Naive thymus-derived CD4-positive, alpha-beta T cell (primary cell): ENCODE data around the gene ANP32A. TPM values are rescaled to one million over a fixed set of nuclear protein-coding genes. Genes with fewer than 3 reads are reported as not detected.

Source experiments
- ATAC-seq: fragments of 150-1000 bp; cut with Tn5 transposase; 2 replicates; pipeline ENCODE4 v1.10.0; 2021; ENCODE audit warnings: mild to moderate bottlenecking, moderate library complexity
- CTCF ChIA-PET: fragments of 350-600 bp; sonication (Branson Sonifier 250); formaldehyde crosslinking; loops from one replicate; lab custom pipeline; 2021; ENCODE audit warnings: antibody characterized with exemption; lab: Charles Lee
- POLR2A ChIA-PET: fragments of 350-600 bp; sonication (Branson Sonifier 250); formaldehyde crosslinking; loops from one replicate; lab custom pipeline; 2021; ENCODE audit warnings: antibody characterized with exemption, inconsistent platforms; lab: Charles Lee
- DNase-seq, 9 donors: peaks; one replicate each; pipeline versions ENCODE4 v3.0.0 to v3.0.0-alpha.2; 2020 to 2022; ENCODE audit warnings: mixed read lengths in 1 of 9
- H3K27ac ChIP-seq: one replicate; pipeline ENCODE4 v1.7.0; 2013; ENCODE audit warnings: mild to moderate bottlenecking, low read depth, low read length, moderate library complexity
- H3K27me3 ChIP-seq, 2 donors: one replicate each; pipeline ENCODE4 v1.7.0; 2013; ENCODE audit warnings: low read length in 2 of 2, mild to moderate bottlenecking in 2 of 2, moderate library complexity in 2 of 2; ENCODE audit not compliant: control insufficient read depth in 2 of 2, insufficient read depth in 2 of 2
- H3K36me3 ChIP-seq, 3 experiments: 1 replicate in 2 of 3; 2 replicates in 1 of 3; pipeline ENCODE4 v1.7.0; 2013; ENCODE audit warnings: low read length in 3 of 3, mild to moderate bottlenecking in 3 of 3, moderate library complexity in 1 of 3; ENCODE audit not compliant: insufficient read depth in 3 of 3, control insufficient read depth in 2 of 3
- H3K4me1 ChIP-seq, 2 donors: one replicate each; pipeline ENCODE4 v1.7.0; 2013; ENCODE audit warnings: low read length in 2 of 2, mild to moderate bottlenecking in 2 of 2, moderate library complexity in 1 of 2; ENCODE audit not compliant: control insufficient read depth in 2 of 2, insufficient read depth in 2 of 2
- H3K4me3 ChIP-seq: 2 replicates; pipeline ENCODE4 v1.7.0; 2013; ENCODE audit warnings: mild to moderate bottlenecking, low read length
- H3K9me3 ChIP-seq, 3 experiments: 1 replicate in 2 of 3; 2 replicates in 1 of 3; pipeline ENCODE4 v1.7.0; 2013; ENCODE audit warnings: low read length in 3 of 3; ENCODE audit not compliant: control insufficient read depth in 2 of 3
- H3K27ac Mint-ChIP-seq, 9 donors: one replicate each; pipeline ENCODE4 v1.8.0; 2020 to 2022; ENCODE audit warnings: mixed read lengths in 9 of 9, mild to moderate bottlenecking in 8 of 9, moderate library complexity in 5 of 9, inconsistent platforms in 2 of 9
- H3K27me3 Mint-ChIP-seq, 5 donors: one replicate each; pipeline ENCODE4 v1.8.0; 2021 to 2022; ENCODE audit warnings: mixed read lengths in 5 of 5, mild to moderate bottlenecking in 1 of 5
- H3K36me3 Mint-ChIP-seq, 5 donors: one replicate each; pipeline ENCODE4 v1.8.0; 2020 to 2022; ENCODE audit warnings: mixed read lengths in 5 of 5, mild to moderate bottlenecking in 3 of 5, inconsistent platforms in 1 of 5
- H3K4me1 Mint-ChIP-seq, 7 donors: one replicate each; pipeline ENCODE4 v1.8.0; 2020 to 2022; ENCODE audit warnings: mixed read lengths in 7 of 7, mild to moderate bottlenecking in 3 of 7, inconsistent platforms in 1 of 7
- H3K4me3 Mint-ChIP-seq, 10 donors: one replicate each; pipeline ENCODE4 v1.8.0; 2020 to 2022; ENCODE audit warnings: mild to moderate bottlenecking in 10 of 10, mixed read lengths in 10 of 10, moderate library complexity in 6 of 10, inconsistent platforms in 2 of 10
- H3K9me3 Mint-ChIP-seq, 11 donors: one replicate each; pipeline ENCODE4 v1.8.0; 2020 to 2022; ENCODE audit warnings: mixed read lengths in 11 of 11, mild to moderate bottlenecking in 4 of 11, inconsistent platforms in 1 of 11, moderate library complexity in 1 of 11
- intact Hi-C, 2 donors: fragments of 100-400 bp; cut with micrococcal nuclease; formaldehyde crosslinking; loops; one replicate each; pipeline ENCODE4 v1.15.1; 2023
- polyA plus RNA-seq, 2 donors: library from polyadenylated mRNA; unstranded; fragments of 300-500 nt; fragmentation: Illumina TruSeq; gene quantifications; one replicate each; pipeline ENCODE4 v1.2.3, GENCODE V29; 2021
- total RNA-seq, 6 experiments: library from RNA in 5 of 6; stranded (reverse) in 5 of 6; gene quantifications; 1 replicate in 5 of 6; 2 replicates in 1 of 6; pipeline ENCODE4 v1.2.3 and lab custom pipeline; 2021 to 2026

The ANP32A gene
- total and polyA plus RNA-seq, 7 experiments from 2014 or later, result 86.1 to 229 (median 111) TPM

- no peaks in the 10 kb centered on the region for H3K9me3 ChIP-seq
- ChIA-PET CTCF (interaction anchor here (1.0 kb wide), 1 partner anchor 30 kb away, joined by 3 read pairs; no protein-coding TSS in a partner anchor), POLR2A (interaction anchor here (0.7 to 1.4 kb wide), 3 partner anchors 10 to 18 kb away, joined by 3 to 4 read pairs (median 3); no protein-coding TSS in a partner anchor)
- ATAC-seq (no peak), DNase-seq (no peak)
- Mint-ChIP-seq H3K4me3 (peak overlapping the region in 4 of 10 donors; percentile 19 to 32 (median 25)), H3K9me3 (no peaks in the 10 kb centered on the region), H3K4me1 (peaks cover 77 to 100% (median 93%) of the 10 kb centered on the region in 7 donors), H3K27me3 (no peaks in the 10 kb centered on the region), H3K27ac (peak overlapping the region; percentile 15 to 88 (median 67)), H3K36me3 (peaks cover 0 to 15% (median 0%) of the 10 kb centered on the region in 5 donors)
- no peak overlapping the region for H3K4me3 ChIP-seq
- no peaks in the 10 kb centered on the region for H3K36me3 ChIP-seq
- intact Hi-C loops, result no loop called here
- H3K4me1 ChIP-seq, result peaks cover 34 to 48% of the 10 kb centered on the region in 2 donors
- H3K27ac ChIP-seq, result no peak overlapping the region
- no peaks in the 10 kb centered on the region for H3K27me3 ChIP-seq
These were observed 22.2 kb downstream of the ANP32A start for GRCh38 chr15:68798346-68799094.

- intact Hi-C loops, result no loop called here
- ATAC-seq (no peak), DNase-seq (no peak)
- ChIA-PET POLR2A (interaction anchor here (0.7 to 1.4 kb wide), 4 partner anchors 9 to 20 kb away, joined by 3 to 4 read pairs (median 4); no protein-coding TSS in a partner anchor), CTCF (interaction anchor here (1.0 kb wide), 1 partner anchor 31 kb away, joined by 3 read pairs; no protein-coding TSS in a partner anchor)
- peaks cover 79 to 100% (median 93%) of the 10 kb centered on the region in 7 donors for H3K4me1 Mint-ChIP-seq
- no peaks in the 10 kb centered on the region for H3K9me3 ChIP-seq
- no peaks in the 10 kb centered on the region for H3K9me3 Mint-ChIP-seq
- H3K4me3 ChIP-seq, result no peak overlapping the region
- H3K27me3 Mint-ChIP-seq, result no peaks in the 10 kb centered on the region
- no peaks in the 10 kb centered on the region for H3K27me3 ChIP-seq
- H3K27ac Mint-ChIP-seq, result peak overlapping the region; percentile 18 to 86 (median 76)
- no peak overlapping the region for H3K27ac ChIP-seq
- H3K36me3 Mint-ChIP-seq, result peaks cover 0 to 15% (median 0%) of the 10 kb centered on the region in 5 donors
- peaks cover 42 to 49% of the 10 kb centered on the region in 2 donors for H3K4me1 ChIP-seq
- H3K36me3 ChIP-seq, result no peaks in the 10 kb centered on the region
- peak overlapping the region in 9 of 10 donors; percentile 5 to 71 (median 52) for H3K4me3 Mint-ChIP-seq
These were observed 22.9 kb downstream of the ANP32A start for GRCh38 chr15:68797599-68798345.

- Histone ChIP-seq H3K4me3 (no peak overlapping the region), H3K4me1 (peaks cover 48 to 54% of the 10 kb centered on the region in 2 donors), H3K36me3 (no peaks in the 10 kb centered on the region), H3K9me3 (no peaks in the 10 kb centered on the region), H3K27ac (no peak overlapping the region), H3K27me3 (no peaks in the 10 kb centered on the region)
- H3K27ac Mint-ChIP-seq, result peak overlapping the region; percentile 18 to 87 (median 76)
- no peaks in the 10 kb centered on the region for H3K27me3 Mint-ChIP-seq
- peaks cover 79 to 100% (median 94%) of the 10 kb centered on the region in 7 donors for H3K4me1 Mint-ChIP-seq
- intact Hi-C loops, result no loop called here
- ATAC-seq (no peak), DNase-seq (no peak)
- POLR2A ChIA-PET, result interaction anchor here (1.0 kb wide), 1 partner anchor 21 kb away, joined by 4 read pairs; no protein-coding TSS in a partner anchor
- no peaks in the 10 kb centered on the region for H3K9me3 Mint-ChIP-seq
- H3K4me3 Mint-ChIP-seq, result peak overlapping the region; percentile 5 to 71 (median 50)
- H3K36me3 Mint-ChIP-seq, result peaks cover 0 to 15% (median 0%) of the 10 kb centered on the region in 5 donors
- CTCF ChIA-PET, result no interaction called here
These were observed 23.5 kb downstream of the ANP32A start for GRCh38 chr15:68797191-68797590.

GRCh38 chr15:68796576-68796975 is 24.1 kb downstream of the ANP32A start:
- Mint-ChIP-seq H3K36me3 (peaks cover 0 to 15% (median 0%) of the 10 kb centered on the region in 5 donors), H3K27ac (peak overlapping the region; percentile 5 to 91 (median 85)), H3K9me3 (no peaks in the 10 kb centered on the region), H3K4me3 (peak overlapping the region in 7 of 10 donors; percentile 42 to 78 (median 66)), H3K4me1 (peaks cover 80 to 100% (median 94%) of the 10 kb centered on the region in 7 donors), H3K27me3 (no peaks in the 10 kb centered on the region)
- POLR2A ChIA-PET, result interaction anchor here (1.0 kb wide), 1 partner anchor 22 kb away, joined by 4 read pairs; no protein-coding TSS in a partner anchor
- no peaks in the 10 kb centered on the region for H3K36me3 ChIP-seq
- CTCF ChIA-PET, result interaction anchor here (1.2 kb wide), 1 partner anchor 37 kb away, joined by 3 read pairs; no protein-coding TSS in a partner anchor
- intact Hi-C loops, result no loop called here
- no peaks in the 10 kb centered on the region for H3K27me3 ChIP-seq
- DNase-seq, result no peak
- no peaks in the 10 kb centered on the region for H3K9me3 ChIP-seq
- H3K4me3 ChIP-seq, result no peak overlapping the region
- peak overlapping the region; percentile 35 for H3K27ac ChIP-seq
- peaks cover 54 to 60% of the 10 kb centered on the region in 2 donors for H3K4me1 ChIP-seq
- no peak for ATAC-seq

- peak; percentile 48 to 78 (median 67) for DNase-seq
- ChIA-PET POLR2A (interaction anchor here (0.7 to 5.6 kb wide), 7 partner anchors 9 to 956 kb away, joined by 3 to 47 read pairs (median 3); partner anchors contain the start of genes ANP32A, FEM1B and RNU6-1), CTCF (interaction anchor here (1.2 to 3.6 kb wide), 4 partner anchors 10 to 80 kb away, joined by 3 to 28 read pairs (median 4); no protein-coding TSS in a partner anchor)
- peak overlapping the region; percentile 50 for H3K27ac ChIP-seq
- H3K9me3 ChIP-seq, result no peaks in the 10 kb centered on the region
- intact Hi-C loops, result loop anchor here (1.0 to 2.0 kb wide), 2 partner anchors 15 to 22 kb away; no protein-coding TSS in a partner anchor
- peaks cover 81 to 100% (median 96%) of the 10 kb centered on the region in 7 donors for H3K4me1 Mint-ChIP-seq
- peaks cover 0 to 17% (median 0%) of the 10 kb centered on the region in 5 donors for H3K36me3 Mint-ChIP-seq
- H3K27me3 Mint-ChIP-seq, result no peaks in the 10 kb centered on the region
- H3K4me3 ChIP-seq, result no peak overlapping the region
- peaks cover 63 to 72% of the 10 kb centered on the region in 2 donors for H3K4me1 ChIP-seq
- no peaks in the 10 kb centered on the region for H3K9me3 Mint-ChIP-seq
- peak overlapping the region; percentile 46 to 79 (median 68) for H3K4me3 Mint-ChIP-seq
- no peaks in the 10 kb centered on the region for H3K36me3 ChIP-seq
- no peaks in the 10 kb centered on the region for H3K27me3 ChIP-seq
- H3K27ac Mint-ChIP-seq, result peak overlapping the region; percentile 44 to 91 (median 87)
- ATAC-seq, result peak; percentile 85
These were observed 25.3 kb downstream of the ANP32A start for GRCh38 chr15:68795298-68795848.
